ENCODE data around the gene KAZN.

KAZN gene

GRCh38 chr1:14855268-14855667 is 256.8 kb downstream of the KAZN start:
- DNase-seq (ENCODE audit: low read depth) = no peak

GRCh38 chr1:14855801-14856200 is 257.3 kb downstream of the KAZN start:
- DNase-seq (ENCODE audit: low read depth) = no peak

GRCh38 chr1:14857436-14858195 is 259.1 kb downstream of the KAZN start:
- DNase-seq (ENCODE audit: low read depth) = no peak

- no peak for DNase-seq (ENCODE audit: low read depth)
These were observed 263.8 kb downstream of the KAZN start for GRCh38 chr1:14862114-14862771.

GRCh38 chr1:14865106-14865505 is 266.6 kb downstream of the KAZN start:
- DNase-seq (ENCODE audit: low read depth) = no peak

- no peak for DNase-seq (ENCODE audit: low read depth)
These were observed 268.6 kb downstream of the KAZN start for GRCh38 chr1:14866911-14867612.

- no peak for DNase-seq (ENCODE audit: low read depth)
These were observed 270.7 kb downstream of the KAZN start for GRCh38 chr1:14869187-14869586.

- no peak for DNase-seq (ENCODE audit: low read depth)
These were observed 272.9 kb downstream of the KAZN start for GRCh38 chr1:14871218-14871970.

GRCh38 chr1:14872762-14873161 is 274.3 kb downstream of the KAZN start:
- no peak for DNase-seq (ENCODE audit: low read depth)

GRCh38 chr1:14873677-14874076 is 275.2 kb downstream of the KAZN start:
- DNase-seq (ENCODE audit: low read depth) = no peak

GRCh38 chr1:14875524-14876509 is 277.3 kb downstream of the KAZN start:
- DNase-seq (ENCODE audit: low read depth) = no peak

- no peak for DNase-seq (ENCODE audit: low read depth)
These were observed 278.3 kb downstream of the KAZN start for GRCh38 chr1:14876747-14877146.

GRCh38 chr1:14877224-14877623 is 278.7 kb downstream of the KAZN start:
- no peak for DNase-seq (ENCODE audit: low read depth)

GRCh38 chr1:14878124-14878523 is 279.6 kb downstream of the KAZN start:
- no peak for DNase-seq (ENCODE audit: low read depth)

GRCh38 chr1:14878951-14879350 is 280.5 kb downstream of the KAZN start:
- no peak for DNase-seq (ENCODE audit: low read depth)

- peak; percentile 84 for DNase-seq (ENCODE audit: low read depth)
These were observed 282.2 kb downstream of the KAZN start for GRCh38 chr1:14880456-14881316.

GRCh38 chr1:14881775-14882672 is 283.5 kb downstream of the KAZN start:
- no peak for DNase-seq (ENCODE audit: low read depth)

GRCh38 chr1:14884614-14885175 is 286.2 kb downstream of the KAZN start:
- no peak for DNase-seq (ENCODE audit: low read depth)

All from fibroblast of gingiva (primary cell).